ENCODE measurements around the gene AP1M2. TPM values are rescaled to one million over a fixed set of nuclear protein-coding genes. Genes with fewer than 3 reads are reported as not detected.
A peak's percentile ranks its signal among the peaks of the same experiment; 100 is the strongest.

AP1M2 gene
- total and polyA plus RNA-seq, 7 experiments from 2014 or later, result not detected

DNA sequence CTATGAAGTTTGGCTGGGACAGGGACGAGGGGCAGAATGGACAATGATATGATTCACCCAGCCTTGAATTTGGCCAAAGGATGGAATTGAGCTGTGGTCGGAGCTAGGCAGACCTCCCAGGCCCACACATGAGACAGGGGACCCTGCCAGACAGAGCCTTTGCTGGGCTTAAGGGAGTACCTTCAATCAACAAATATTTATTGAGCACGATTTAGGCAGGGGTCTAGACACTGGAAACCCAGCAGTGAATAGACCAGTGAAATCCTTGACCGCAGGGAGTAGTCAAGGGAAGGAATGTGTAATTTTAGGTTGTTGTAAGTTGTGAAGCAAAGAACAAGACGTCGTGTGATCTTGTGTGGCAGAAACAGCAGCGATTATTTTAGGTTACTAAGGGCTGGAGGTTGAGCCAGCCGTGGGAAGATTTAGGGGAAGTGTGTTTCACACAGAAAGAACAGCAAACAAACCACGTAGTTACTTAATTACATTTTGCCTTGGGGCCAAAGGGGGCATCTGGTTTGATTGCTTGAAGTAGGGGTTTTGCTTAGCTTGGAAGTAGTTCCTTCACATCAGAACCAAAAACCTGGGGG, 16.9 kb upstream of the AP1M2 start:
- H3K4me3 Mint-ChIP-seq, result peak overlapping the region; percentile 97 to 100 (median 99)
- H3K9me3 ChIP-seq (ENCODE audit: control insufficient read depth in 2 of 3, low read length in 3 of 3), result no peaks in the 10 kb centered on the region
- H3K9me3 Mint-ChIP-seq, result peaks cover 0 to 2% (median 0%) of the 10 kb centered on the region in 11 donors
- intact Hi-C loops (cut with micrococcal nuclease), result loop anchor here (1.0 to 2.0 kb wide), 9 partner anchors 11 to 267 kb away; partner anchors contain the start of genes CARM1 (in 1 of the 2) and ILF3 (in 1 of the 2)
- H3K27ac Mint-ChIP-seq, result peak overlapping the region; percentile 94 to 100 (median 100)
- peak in 8 of 9 donors; percentile 25 to 77 (median 66) for DNase-seq
- ChIA-PET POLR2A (interaction anchor here (0.7 to 13.4 kb wide), 25 partner anchors 7 to 508 kb away, joined by 3 to 190 read pairs (median 5); partner anchors contain the start of genes ATG4D, CDKN2D, DNM2 and ICAM1), CTCF (interaction anchor here (0.6 to 5.3 kb wide), 5 partner anchors 23 to 177 kb away, joined by 3 to 27 read pairs (median 3); no protein-coding TSS in a partner anchor)
- H3K4me1 ChIP-seq (ENCODE audit: control insufficient read depth in 2 of 2, insufficient read depth in 2 of 2, low read length in 2 of 2), result peaks cover 15 to 20% of the 10 kb centered on the region in 2 donors
- H3K36me3 Mint-ChIP-seq, result peaks cover 0 to 9% (median 6%) of the 10 kb centered on the region in 5 donors
- ATAC-seq, result peak; percentile 43
- H3K4me3 ChIP-seq (ENCODE audit: low read length), result peak overlapping the region; percentile 92
- peaks cover 0 to 9% (median 0%) of the 10 kb centered on the region in 3 experiments for H3K36me3 ChIP-seq (ENCODE audit: control insufficient read depth in 2 of 3, insufficient read depth in 3 of 3, low read length in 3 of 3)
- peak overlapping the region; percentile 100 for H3K27ac ChIP-seq (ENCODE audit: low read depth, low read length)
- no peaks in the 10 kb centered on the region for H3K27me3 ChIP-seq (ENCODE audit: control insufficient read depth in 2 of 2, insufficient read depth in 2 of 2, low read length in 2 of 2)
- peaks cover 0 to 12% (median 0%) of the 10 kb centered on the region in 5 donors for H3K27me3 Mint-ChIP-seq
- H3K4me1 Mint-ChIP-seq, result peaks cover 18 to 42% (median 35%) of the 10 kb centered on the region in 7 donors

DNA sequence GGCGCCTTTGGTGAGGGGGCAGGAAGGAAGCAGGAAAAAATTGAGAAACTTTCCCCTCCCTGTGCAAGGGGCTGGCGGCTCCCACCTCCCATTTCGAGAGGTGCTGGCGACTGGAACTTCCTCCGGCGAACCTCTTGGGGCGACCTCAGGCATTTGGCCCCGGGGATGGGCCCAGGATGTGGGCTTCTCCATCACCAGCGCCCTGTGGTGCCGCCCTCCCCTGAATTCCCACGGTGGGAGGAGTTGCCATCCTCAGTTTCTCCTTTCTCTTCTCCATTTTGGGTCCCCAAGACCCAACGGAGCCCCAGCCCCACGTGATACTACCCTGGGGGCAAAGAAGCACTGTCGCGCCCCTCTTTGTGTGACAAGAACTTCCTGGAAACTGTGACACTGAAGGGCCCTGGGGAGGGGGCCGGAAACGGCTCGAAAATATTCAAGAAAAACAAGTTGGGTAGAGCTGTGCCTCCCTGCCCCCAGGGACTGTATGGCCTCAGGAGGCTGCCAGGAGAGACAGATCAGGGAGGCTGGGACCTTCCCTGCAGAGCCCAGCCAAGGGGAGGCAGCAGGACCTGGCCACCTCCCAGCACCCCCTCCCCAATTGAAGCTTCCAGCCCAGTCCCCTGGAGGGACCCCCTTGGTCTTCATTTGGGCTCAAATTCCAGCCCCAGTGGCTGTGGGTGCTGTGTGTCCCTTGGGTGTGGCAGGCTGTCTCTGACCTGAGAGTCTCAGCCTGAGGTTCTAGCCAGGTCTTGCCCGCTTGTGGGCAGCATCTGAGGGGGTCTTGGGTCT, 16.2 kb upstream of the AP1M2 start:
- ChIA-PET CTCF (interaction anchor here (0.6 to 5.3 kb wide), 6 partner anchors 22 to 178 kb away, joined by 3 to 27 read pairs (median 3); no protein-coding TSS in a partner anchor), POLR2A (interaction anchor here (0.7 to 13.4 kb wide), 21 partner anchors 9 to 507 kb away, joined by 3 to 190 read pairs (median 7); partner anchors contain the start of genes ATG4D, CDKN2D, DNM2 and ICAM1)
- peak overlapping the region; percentile 100 for H3K27ac ChIP-seq (ENCODE audit: low read depth, low read length)
- no peaks in the 10 kb centered on the region for H3K27me3 ChIP-seq (ENCODE audit: control insufficient read depth in 2 of 2, insufficient read depth in 2 of 2, low read length in 2 of 2)
- ATAC-seq, result peak; percentile 72
- peak overlapping the region; percentile 92 for H3K4me3 ChIP-seq (ENCODE audit: low read length)
- peaks cover 0 to 9% (median 6%) of the 10 kb centered on the region in 5 donors for H3K36me3 Mint-ChIP-seq
- H3K9me3 Mint-ChIP-seq, result peaks cover 0 to 2% (median 0%) of the 10 kb centered on the region in 11 donors
- peak; percentile 54 to 94 (median 89) for DNase-seq
- H3K9me3 ChIP-seq (ENCODE audit: control insufficient read depth in 2 of 3, low read length in 3 of 3), result no peaks in the 10 kb centered on the region
- H3K27me3 Mint-ChIP-seq, result peaks cover 0 to 12% (median 0%) of the 10 kb centered on the region in 5 donors
- peak overlapping the region; percentile 94 to 100 (median 100) for H3K27ac Mint-ChIP-seq
- intact Hi-C loops (cut with micrococcal nuclease), result loop anchor here (1.0 to 2.0 kb wide), 9 partner anchors 12 to 268 kb away; partner anchors contain the start of genes CARM1 (in 1 of the 2) and ILF3 (in 1 of the 2)
- H3K4me1 Mint-ChIP-seq, result peaks cover 18 to 40% (median 34%) of the 10 kb centered on the region in 7 donors
- peaks cover 15 to 20% of the 10 kb centered on the region in 2 donors for H3K4me1 ChIP-seq (ENCODE audit: control insufficient read depth in 2 of 2, insufficient read depth in 2 of 2, low read length in 2 of 2)
- peak overlapping the region; percentile 97 to 100 (median 99) for H3K4me3 Mint-ChIP-seq
- H3K36me3 ChIP-seq (ENCODE audit: control insufficient read depth in 2 of 3, insufficient read depth in 3 of 3, low read length in 3 of 3), result peaks cover 0 to 9% (median 0%) of the 10 kb centered on the region in 3 experiments

DNA sequence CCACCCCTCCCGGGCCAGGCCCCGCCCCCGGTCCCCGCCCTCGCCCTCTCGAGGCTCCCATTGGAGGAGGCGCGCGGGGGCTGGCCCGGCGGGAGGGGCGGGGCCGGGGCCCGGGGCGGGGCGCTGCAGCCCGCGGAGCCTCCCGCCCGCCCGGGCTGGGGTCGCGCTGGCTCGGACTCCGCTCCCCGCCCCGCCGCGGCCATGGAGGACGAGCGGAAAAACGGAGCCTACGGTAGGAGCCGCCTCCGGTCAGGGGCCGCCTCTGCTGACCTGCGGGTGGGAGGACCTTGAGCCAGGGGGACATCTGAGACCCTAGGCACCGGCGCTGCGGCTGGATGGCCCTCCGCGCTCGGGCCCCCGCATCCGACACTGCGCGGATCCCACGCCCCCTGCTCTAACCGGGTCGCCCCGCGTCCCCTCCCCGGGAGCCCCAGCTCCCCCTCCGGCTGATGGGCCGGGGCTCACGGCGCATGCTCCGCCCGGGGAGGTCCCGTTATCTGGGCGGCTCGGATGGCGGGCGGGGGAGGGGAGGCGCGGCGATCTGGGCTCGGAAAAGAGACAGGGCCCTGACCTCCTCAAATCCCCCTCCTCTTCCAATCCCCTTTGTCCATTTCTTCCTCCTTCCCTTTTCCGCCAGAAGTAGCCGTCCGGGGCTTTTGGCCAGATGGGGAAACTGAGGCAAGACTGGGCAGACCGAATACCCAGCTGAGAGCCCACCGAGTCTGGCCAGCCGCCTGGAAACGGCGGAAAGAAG, 15.4 kb upstream of the AP1M2 start:
- ATAC-seq, result peak; percentile 93
- intact Hi-C loops (cut with micrococcal nuclease), result loop anchor here (1.0 to 2.0 kb wide), 10 partner anchors 13 to 269 kb away; partner anchors contain the start of genes CARM1 (in 1 of the 2), ILF3 (in 1 of the 2) and TMED1 (in 1 of the 2)
- Histone ChIP-seq H3K27me3 (ENCODE audit: control insufficient read depth in 2 of 2, insufficient read depth in 2 of 2, low read length in 2 of 2) (no peaks in the 10 kb centered on the region), H3K4me3 (ENCODE audit: low read length) (peak overlapping the region; percentile 92), H3K9me3 (ENCODE audit: control insufficient read depth in 2 of 3, low read length in 3 of 3) (no peaks in the 10 kb centered on the region), H3K4me1 (ENCODE audit: control insufficient read depth in 2 of 2, insufficient read depth in 2 of 2, low read length in 2 of 2) (peaks cover 15 to 20% of the 10 kb centered on the region in 2 donors), H3K27ac (ENCODE audit: low read depth, low read length) (peak overlapping the region; percentile 100), H3K36me3 (ENCODE audit: control insufficient read depth in 2 of 3, insufficient read depth in 3 of 3, low read length in 3 of 3) (peaks cover 0 to 9% (median 0%) of the 10 kb centered on the region in 3 experiments)
- Mint-ChIP-seq H3K4me3 (peak overlapping the region; percentile 97 to 100 (median 99)), H3K27ac (peak overlapping the region; percentile 94 to 100 (median 100)), H3K4me1 (peaks cover 18 to 37% (median 31%) of the 10 kb centered on the region in 7 donors), H3K9me3 (peaks cover 0 to 2% (median 0%) of the 10 kb centered on the region in 11 donors), H3K27me3 (peaks cover 0 to 12% (median 0%) of the 10 kb centered on the region in 5 donors), H3K36me3 (peaks cover 0 to 9% (median 6%) of the 10 kb centered on the region in 5 donors)
- ChIA-PET POLR2A (interaction anchor here (0.5 to 13.4 kb wide), 22 partner anchors 10 to 506 kb away, joined by 3 to 190 read pairs (median 6); partner anchors contain the start of genes ATG4D, CDKN2D, DNM2 and ICAM1), CTCF (interaction anchor here (1.4 to 5.3 kb wide), 3 partner anchors 21 to 42 kb away, joined by 3 to 27 read pairs (median 25); no protein-coding TSS in a partner anchor)
- peak; percentile 73 to 89 (median 86) for DNase-seq

DNA sequence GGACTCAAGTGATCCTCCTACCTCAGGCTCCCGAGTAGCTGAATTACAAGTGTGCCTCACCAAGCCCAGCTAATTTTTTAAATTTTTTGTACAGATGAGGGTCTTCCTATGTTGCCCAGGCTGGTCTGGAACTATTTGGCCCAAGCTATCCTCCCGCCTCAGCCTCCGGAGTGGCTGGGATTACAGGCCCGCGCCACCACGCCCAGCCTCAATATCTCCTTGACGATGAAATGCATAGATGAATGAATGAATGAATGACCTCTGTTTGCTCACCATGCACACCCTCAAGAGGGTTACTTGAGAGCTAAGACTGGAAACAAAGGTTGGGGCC, 14.9 kb upstream of the AP1M2 start:
- H3K27me3 Mint-ChIP-seq, result peaks cover 0 to 12% (median 0%) of the 10 kb centered on the region in 5 donors
- peak overlapping the region; percentile 59 to 100 (median 83) for H3K4me3 Mint-ChIP-seq
- ATAC-seq, result no peak
- H3K27me3 ChIP-seq (ENCODE audit: control insufficient read depth in 2 of 2, insufficient read depth in 2 of 2, low read length in 2 of 2), result no peaks in the 10 kb centered on the region
- ChIA-PET CTCF (interaction anchor here (1.4 to 5.3 kb wide), 4 partner anchors 21 to 43 kb away, joined by 3 to 27 read pairs (median 14); no protein-coding TSS in a partner anchor), POLR2A (interaction anchor here (0.5 to 13.4 kb wide), 13 partner anchors 10 to 191 kb away, joined by 3 to 190 read pairs (median 14); partner anchors contain the start of genes CDKN2D, KRI1 and SLC44A2)
- H3K4me3 ChIP-seq (ENCODE audit: low read length), result peak overlapping the region; percentile 35
- peak overlapping the region; percentile 47 to 100 (median 83) for H3K27ac Mint-ChIP-seq
- peaks cover 0 to 2% (median 0%) of the 10 kb centered on the region in 11 donors for H3K9me3 Mint-ChIP-seq
- H3K4me1 Mint-ChIP-seq, result peaks cover 18 to 34% (median 29%) of the 10 kb centered on the region in 7 donors
- H3K27ac ChIP-seq (ENCODE audit: low read depth, low read length), result peak overlapping the region; percentile 47
- intact Hi-C loops (cut with micrococcal nuclease), result loop anchor here (1.0 to 2.0 kb wide), 3 partner anchors 42 to 234 kb away; partner anchors contain the start of gene TMED1 (in 1 of the 2)
- H3K9me3 ChIP-seq (ENCODE audit: control insufficient read depth in 2 of 3, low read length in 3 of 3), result no peaks in the 10 kb centered on the region
- DNase-seq, result no peak
- peaks cover 0 to 9% (median 3%) of the 10 kb centered on the region in 5 donors for H3K36me3 Mint-ChIP-seq
- H3K4me1 ChIP-seq (ENCODE audit: control insufficient read depth in 2 of 2, insufficient read depth in 2 of 2, low read length in 2 of 2), result peaks cover 15 to 23% of the 10 kb centered on the region in 2 donors
- H3K36me3 ChIP-seq (ENCODE audit: control insufficient read depth in 2 of 3, insufficient read depth in 3 of 3, low read length in 3 of 3), result peaks cover 0 to 9% (median 0%) of the 10 kb centered on the region in 3 experiments

DNA sequence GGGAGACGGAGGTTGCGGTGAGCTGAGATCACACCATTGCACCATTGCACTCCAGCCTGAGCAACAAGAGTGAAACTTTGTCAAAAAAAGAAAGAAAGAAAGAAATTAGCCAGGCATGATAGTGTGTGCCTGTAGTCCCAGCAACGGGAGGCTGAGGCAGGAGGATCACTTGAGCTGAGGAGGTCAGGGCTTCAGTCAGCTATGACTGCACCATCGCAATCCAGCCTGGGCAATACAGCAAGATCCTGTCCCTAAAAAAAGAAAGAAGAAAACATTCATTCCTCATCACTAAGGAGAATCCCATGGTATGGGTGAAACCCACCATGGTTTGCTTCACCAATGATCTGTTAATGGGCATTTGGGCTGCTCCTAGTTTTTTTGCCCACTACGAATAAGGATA, 13.0 kb upstream of the AP1M2 start:
- no peaks in the 10 kb centered on the region for H3K27me3 ChIP-seq (ENCODE audit: control insufficient read depth in 2 of 2, insufficient read depth in 2 of 2, low read length in 2 of 2)
- H3K4me3 ChIP-seq (ENCODE audit: low read length), result no peak overlapping the region
- peaks cover 0 to 9% (median 3%) of the 10 kb centered on the region in 5 donors for H3K36me3 Mint-ChIP-seq
- ChIA-PET CTCF (no interaction called here), POLR2A (interaction anchor here (0.7 to 13.4 kb wide), 2 partner anchors 23 to 46 kb away, joined by 5 to 190 read pairs; partner anchors contain the start of gene SLC44A2)
- ATAC-seq (no peak), DNase-seq (no peak)
- no peak overlapping the region for H3K27ac ChIP-seq (ENCODE audit: low read depth, low read length)
- peaks cover 0 to 9% (median 0%) of the 10 kb centered on the region in 3 experiments for H3K36me3 ChIP-seq (ENCODE audit: control insufficient read depth in 2 of 3, insufficient read depth in 3 of 3, low read length in 3 of 3)
- peaks cover 0 to 12% (median 0%) of the 10 kb centered on the region in 5 donors for H3K27me3 Mint-ChIP-seq
- no peaks in the 10 kb centered on the region for H3K9me3 ChIP-seq (ENCODE audit: control insufficient read depth in 2 of 3, low read length in 3 of 3)
- intact Hi-C loops (cut with micrococcal nuclease), result no loop called here
- H3K4me1 Mint-ChIP-seq, result peaks cover 24 to 45% (median 39%) of the 10 kb centered on the region in 7 donors
- peaks cover 0 to 2% (median 0%) of the 10 kb centered on the region in 11 donors for H3K9me3 Mint-ChIP-seq
- peak overlapping the region in 6 of 10 donors; percentile 11 to 56 (median 39) for H3K4me3 Mint-ChIP-seq
- peak overlapping the region in 3 of 9 donors; percentile 43 to 76 (median 57) for H3K27ac Mint-ChIP-seq
- H3K4me1 ChIP-seq (ENCODE audit: control insufficient read depth in 2 of 2, insufficient read depth in 2 of 2, low read length in 2 of 2), result peaks cover 28 to 32% of the 10 kb centered on the region in 2 donors

Measured in naive thymus-derived CD4-positive, alpha-beta T cell (primary cell).